GM23248 (cell line): ENCODE results near the gene PGBD5. TPM values are rescaled to one million over a fixed set of nuclear protein-coding genes. Genes with fewer than 3 reads are reported as not detected.

Experiments used
- DNase-seq: peaks from one replicate; pipeline ENCODE4 v3.0.0-alpha.2; 2015
- H2AFZ ChIP-seq: fragments of 200-600 bp; sonication (generic); 2 replicates; pipeline ENCODE4 v1.6.1; 2016; ENCODE audit warnings: antibody characterized with exemption
- H3F3A ChIP-seq: fragments of 200-600 bp; sonication (generic); 2 replicates; pipeline ENCODE4 v1.6.1; 2016; ENCODE audit warnings: mild to moderate bottlenecking, antibody characterized with exemption, mixed run types; ENCODE audit not compliant: insufficient read depth
- H3K27ac ChIP-seq: fragments of 200-600 bp; sonication (generic); 2 replicates; pipeline ENCODE4 v1.5.1; 2016; ENCODE audit warnings: mild to moderate bottlenecking
- H3K27me3 ChIP-seq: fragments of 200-600 bp; sonication (generic); replicated peaks from 2 replicates; pipeline ENCODE4 v1.6.1; 2016; ENCODE audit warnings: mild to moderate bottlenecking; ENCODE audit not compliant: insufficient read depth
- H3K36me3 ChIP-seq: fragments of 200-600 bp; sonication (generic); 2 replicates; pipeline ENCODE4 v1.6.1; 2016; ENCODE audit warnings: low read depth, mild to moderate bottlenecking
- H3K4me1 ChIP-seq: fragments of 200-600 bp; sonication (generic); 2 replicates; pipeline ENCODE4 v1.6.1; 2016; ENCODE audit warnings: mild to moderate bottlenecking; ENCODE audit not compliant: insufficient read depth
- H3K4me2 ChIP-seq: fragments of 200-600 bp; sonication (generic); one replicate; pipeline ENCODE4 v1.6.1; 2016; ENCODE audit warnings: mild to moderate bottlenecking; ENCODE audit not compliant: unreplicated experiment
- H3K4me3 ChIP-seq: fragments of 200-600 bp; sonication (generic); 2 replicates; pipeline ENCODE4 v1.5.1; 2016; ENCODE audit warnings: mild to moderate bottlenecking
- H3K79me2 ChIP-seq: fragments of 200-600 bp; sonication (generic); 2 replicates; pipeline ENCODE4 v1.6.1; 2016; ENCODE audit warnings: mild to moderate bottlenecking; ENCODE audit not compliant: insufficient read depth
- H3K9ac ChIP-seq: fragments of 200-600 bp; sonication (generic); 2 replicates; pipeline ENCODE4 v1.6.1; 2016; ENCODE audit warnings: mild to moderate bottlenecking
- H3K9me2 ChIP-seq: fragments of 200-600 bp; sonication (generic); 2 replicates; pipeline ENCODE4 v1.6.1; 2016; ENCODE audit warnings: mixed run types, mild to moderate bottlenecking, moderate library complexity; ENCODE audit not compliant: insufficient read depth
- H3K9me3 ChIP-seq: fragments of 200-600 bp; sonication (generic); one replicate; pipeline ENCODE4 v1.6.1; 2017; ENCODE audit warnings: low read depth
- H4K20me1 ChIP-seq: fragments of 200-600 bp; sonication (generic); 2 replicates; pipeline ENCODE4 v1.6.0; 2016; ENCODE audit not compliant: insufficient read depth
- EZH2 ChIP-seq: fragments of 200-600 bp; sonication (generic); IDR thresholded peaks from 2 replicates; pipeline ENCODE4 v1.6.1; 2018; ENCODE audit warnings: antibody characterized with exemption, mild to moderate bottlenecking; ENCODE audit not compliant: insufficient read depth, poor library complexity, severe bottlenecking
- EZH2phosphoT487 ChIP-seq: fragments of 200-600 bp; sonication (generic); IDR thresholded peaks from 2 replicates; pipeline ENCODE4 v1.6.1; 2018; ENCODE audit warnings: antibody characterized with exemption, moderate library complexity, mild to moderate bottlenecking, low read depth; ENCODE audit not compliant: insufficient read depth
- WGBS, 2 experiments: methylation state at CpG; one replicate each; pipeline ENCODE4 v1.1.6; 2015 to 2017; ENCODE audit warnings: low lambda C conversion rate in 2 of 2, low coverage in 1 of 2; ENCODE audit errors: missing lambda C conversion rate in 2 of 2; 5-methylcytosine and 5-hydroxymethylcytosine counted together
- in situ Hi-C: fragments of 300-500 bp; cut with MboI; formaldehyde crosslinking; loops from 2 replicates; pipeline ENCODE4 v1.15.0; 2020
- polyA plus RNA-seq: library from polyadenylated mRNA; unstranded; fragments of >200 nt; fragmentation: Nextera tagmentation; extraction: Ambion mirVana; gene quantifications from 2 replicates; pipeline ENCODE4 v1.2.1, GENCODE V29; 2016
- total RNA-seq: library from RNA; depleted of rRNA; stranded (reverse); fragments of >200 nt; shearing (Covaris generic); gene quantifications from 2 replicates; pipeline ENCODE4 v1.2.3, GENCODE V29; 2014

The PGBD5 gene
- total and polyA plus RNA-seq, 2 experiments from 2014 or later: 0.23 to 0.32 TPM

DNA sequence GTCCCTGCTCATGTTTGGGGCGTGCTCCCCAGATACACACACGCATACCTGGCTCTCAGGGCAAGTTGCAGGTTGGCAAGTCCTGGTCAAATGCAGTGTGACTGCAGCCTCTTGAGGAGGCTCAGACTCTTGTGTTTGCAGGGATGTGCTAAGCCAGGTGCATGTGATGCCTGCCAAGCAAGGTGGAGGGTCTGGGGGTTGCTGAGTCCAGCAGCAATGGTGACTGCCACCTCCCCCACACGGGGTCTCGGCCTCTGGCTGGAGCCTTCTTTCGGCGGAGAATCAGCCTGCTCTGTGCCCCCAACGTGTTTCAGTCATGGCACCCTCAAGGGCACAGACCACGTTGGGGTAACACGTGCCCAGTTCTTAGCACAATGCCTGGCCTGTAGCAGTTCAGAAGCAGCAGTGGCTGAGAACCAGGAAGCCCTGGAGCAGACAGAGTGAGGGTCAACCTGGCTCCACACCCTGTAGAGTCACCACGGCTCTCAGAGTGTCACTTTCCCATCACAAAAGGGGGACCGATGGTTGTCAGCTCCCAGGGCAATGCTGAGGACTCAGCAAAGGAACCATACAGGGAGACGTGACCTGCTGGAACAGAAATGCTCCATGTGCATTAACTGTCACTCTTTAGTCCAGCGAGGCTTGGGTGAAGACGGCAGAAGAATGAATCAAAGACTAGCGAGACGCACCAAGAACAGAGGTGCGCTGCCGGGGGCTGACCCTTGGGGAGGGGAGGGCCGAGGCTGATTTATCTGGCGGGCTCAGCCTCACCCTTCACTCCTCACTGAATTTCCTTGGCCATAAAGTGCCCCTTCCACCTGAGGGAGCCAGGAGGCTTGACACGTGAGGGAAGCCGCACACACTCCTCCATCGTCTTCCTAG, 109.0 kb downstream of the PGBD5 start:
- no peaks in the 10 kb centered on the region for H3K36me3 ChIP-seq
- H3K4me1 ChIP-seq: no peaks in the 10 kb centered on the region
- H3K79me2 ChIP-seq: no peaks in the 10 kb centered on the region
- H3K4me3 ChIP-seq: no peak overlapping the region
- TF ChIP-seq EZH2 (no peak), EZH2phosphoT487 (no peak)
- H3K9ac ChIP-seq: no peak overlapping the region
- no peaks in the 10 kb centered on the region for H3F3A ChIP-seq
- H3K4me2 ChIP-seq: no peak overlapping the region
- in situ Hi-C loops: loop anchor here (25.0 kb wide), 1 partner anchor 655 kb away; no protein-coding TSS in a partner anchor
- DNase-seq: no peak
- H4K20me1 ChIP-seq: no peaks in the 10 kb centered on the region
- H3K9me3 ChIP-seq: no peaks in the 10 kb centered on the region
- no peaks in the 10 kb centered on the region for H3K9me2 ChIP-seq
- no peak overlapping the region for H2AFZ ChIP-seq
- H3K27me3 ChIP-seq: peaks cover 4% of the 10 kb centered on the region
- 68 to 69% methylated on average over 23 of the region's 23 CpGs for WGBS, 2 experiments
- no peak overlapping the region for H3K27ac ChIP-seq

DNA sequence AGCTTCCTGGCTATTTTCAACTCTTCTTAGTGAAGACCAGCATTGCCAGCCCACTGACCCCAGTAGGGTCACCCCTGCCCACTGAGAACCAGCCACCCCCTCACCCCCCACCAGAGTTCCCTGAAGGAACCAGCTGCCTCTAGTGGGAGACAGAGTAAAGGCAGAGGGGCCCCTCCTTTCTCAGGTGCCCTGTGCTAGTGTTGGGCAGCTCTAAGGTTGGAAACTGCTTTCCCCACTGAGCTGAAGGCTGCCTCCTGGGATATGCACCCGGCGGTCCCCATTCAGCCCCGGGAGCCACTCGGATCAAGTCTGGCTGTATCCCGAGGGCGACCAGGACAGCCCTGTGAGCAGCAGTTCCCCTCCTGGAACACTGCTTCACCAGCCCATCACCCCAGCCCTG, 111.0 kb downstream of the PGBD5 start:
- Histone ChIP-seq H3K9ac (no peak overlapping the region), H3K4me3 (no peak overlapping the region), H3K36me3 (no peaks in the 10 kb centered on the region), H2AFZ (no peak overlapping the region), H3K9me2 (no peaks in the 10 kb centered on the region), H3K9me3 (no peaks in the 10 kb centered on the region), H4K20me1 (no peaks in the 10 kb centered on the region), H3K79me2 (no peaks in the 10 kb centered on the region), H3F3A (no peaks in the 10 kb centered on the region), H3K27me3 (peaks cover 4% of the 10 kb centered on the region), H3K4me1 (no peaks in the 10 kb centered on the region), H3K4me2 (no peak overlapping the region), H3K27ac (no peak overlapping the region)
- in situ Hi-C loops: loop anchor here (25.0 kb wide), 1 partner anchor 653 kb away; no protein-coding TSS in a partner anchor
- no peak for DNase-seq
- no peak for TF ChIP-seq EZH2phosphoT487
- TF ChIP-seq EZH2: no peak
- WGBS, 2 experiments: 71 to 83% methylated on average over 6 of the region's 6 CpGs

DNA sequence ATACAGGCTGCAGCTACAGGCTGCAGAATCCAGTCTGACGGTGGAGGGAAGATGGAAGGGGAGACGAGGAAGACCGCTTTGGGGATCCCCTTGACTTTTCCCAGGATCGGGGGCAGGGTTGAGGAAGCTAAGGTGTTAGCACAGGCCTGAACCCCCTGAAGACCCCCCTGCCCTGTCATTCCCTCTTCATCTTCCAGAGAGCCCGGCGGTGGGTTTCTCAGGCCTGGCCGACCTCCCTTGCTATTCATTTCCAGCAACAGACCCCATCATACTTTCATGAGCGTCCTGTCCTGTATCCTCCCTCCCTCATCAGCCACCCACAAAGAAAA, 112.0 kb downstream of the PGBD5 start:
- Histone ChIP-seq H3K79me2 (no peaks in the 10 kb centered on the region), H3K27me3 (peaks cover 4% of the 10 kb centered on the region), H3K27ac (no peak overlapping the region), H3K4me3 (no peak overlapping the region), H2AFZ (no peak overlapping the region), H3K4me1 (no peaks in the 10 kb centered on the region), H3K9me3 (no peaks in the 10 kb centered on the region), H4K20me1 (no peaks in the 10 kb centered on the region), H3F3A (no peaks in the 10 kb centered on the region), H3K36me3 (no peaks in the 10 kb centered on the region), H3K9me2 (no peaks in the 10 kb centered on the region), H3K9ac (no peak overlapping the region), H3K4me2 (no peak overlapping the region)
- no peak for TF ChIP-seq EZH2phosphoT487
- TF ChIP-seq EZH2: no peak
- WGBS, 2 experiments: 19 to 20% methylated on average over 8 of the region's 8 CpGs
- in situ Hi-C loops: loop anchor here (25.0 kb wide), 1 partner anchor 652 kb away; no protein-coding TSS in a partner anchor
- DNase-seq: no peak

DNA sequence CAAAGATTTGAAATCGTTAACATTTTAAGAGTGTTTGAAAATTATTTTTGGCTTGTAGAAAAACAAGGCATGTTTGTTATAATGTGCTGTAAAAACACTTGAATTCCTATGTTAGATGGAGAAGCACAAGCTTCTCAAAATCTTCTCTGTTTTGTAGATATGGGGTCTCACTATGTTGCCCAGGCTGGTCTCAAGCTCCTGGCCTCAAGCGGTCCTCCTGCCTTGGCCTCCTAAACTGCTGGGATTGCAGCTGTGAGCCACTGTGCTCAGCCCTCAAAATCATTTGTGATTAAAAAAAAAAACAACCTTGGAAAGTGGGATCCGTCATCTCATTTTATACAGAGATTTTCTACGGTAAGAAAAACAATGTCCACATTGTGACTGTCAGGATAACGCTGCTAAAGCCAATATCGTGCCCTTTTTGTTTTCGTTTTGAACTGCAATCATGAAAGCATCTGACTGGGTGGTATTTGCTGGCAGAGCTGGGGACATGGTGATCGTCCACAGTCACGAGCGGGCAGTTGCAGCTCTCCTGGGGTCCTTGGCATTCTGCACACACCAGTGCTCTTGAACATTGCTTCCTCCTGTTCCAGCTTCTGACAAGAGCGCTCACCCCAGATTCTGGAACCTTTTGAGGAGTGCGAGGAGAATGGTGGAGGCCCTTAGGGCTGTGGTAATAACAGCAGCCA, 112.5 kb downstream of the PGBD5 start:
- TF ChIP-seq EZH2phosphoT487 (no peak), EZH2 (no peak)

More for the DNA sequence above, 112.5 kb downstream of the PGBD5 start:
- Histone ChIP-seq H4K20me1 (no peaks in the 10 kb centered on the region), H3K27ac (no peak overlapping the region), H3K27me3 (peaks cover 4% of the 10 kb centered on the region), H2AFZ (no peak overlapping the region), H3K4me1 (no peaks in the 10 kb centered on the region), H3K9ac (no peak overlapping the region), H3K9me2 (no peaks in the 10 kb centered on the region), H3K36me3 (no peaks in the 10 kb centered on the region), H3K4me3 (no peak overlapping the region), H3K9me3 (no peaks in the 10 kb centered on the region), H3K79me2 (no peaks in the 10 kb centered on the region), H3K4me2 (no peak overlapping the region), H3F3A (no peaks in the 10 kb centered on the region)
- in situ Hi-C loops: loop anchor here (25.0 kb wide), 1 partner anchor 651 kb away; no protein-coding TSS in a partner anchor
- no peak for DNase-seq
- 47 to 56% methylated on average over 12 of the region's 12 CpGs for WGBS, 2 experiments
